GM12878 (cell line): Measurements from ENCODE around the gene SOX6. TPM values are rescaled to one million over a fixed set of nuclear protein-coding genes. Genes with fewer than 3 reads are reported as not detected.

Experiments used
- ATAC-seq: fragments of 200-7000 bp; cut with Tn5 transposase; 3 replicates; pipeline ENCODE4 v1.9.1; 2020; ENCODE audit warnings: mild to moderate bottlenecking, moderate library complexity
- BruUV-seq: library from RNA; stranded (reverse); fragments of 400-500 nt; replicated peaks from 2 replicates; lab custom pipeline; 2021; lab: Mats Ljungman, UMichigan
- CTCF ChIA-PET: fragments of 300-600 bp; sonication (Branson Sonifier 250); formaldehyde crosslinking; extraction: SDS; loops from one replicate; lab custom pipeline; 2021; ENCODE audit warnings: inconsistent platforms; lab: Yijun Ruan, JAX
- POLR2A ChIA-PET: fragments of 350-600 bp; formaldehyde crosslinking; extraction: SDS; loops from one replicate; lab custom pipeline; 2021; ENCODE audit warnings: inconsistent platforms; lab: Charles Lee
- RAD21 ChIA-PET: fragments of 300-600 bp; sonication (Branson Sonifier 250); formaldehyde crosslinking; loops from one replicate; lab custom pipeline; 2023; ENCODE audit warnings: antibody characterized with exemption; ENCODE audit not compliant: unreplicated experiment; lab: Charles Lee
- SMC1A ChIA-PET: fragments of 300-600 bp; sonication (Branson Sonifier 250); formaldehyde crosslinking; loops from one replicate; lab custom pipeline; 2023; ENCODE audit not compliant: unreplicated experiment, uncharacterized antibody; lab: Charles Lee
- DNase-seq: peaks from one replicate; pipeline ENCODE4 v3.0.0-alpha.2; 2011; ENCODE audit warnings: low read depth, low spot score
- FAIRE-seq: peaks from 3 replicates; lab custom pipeline; 2011; peaks lifted over from hg19 to GRCh38; lab: Jason Lieb, UNC
- H2AFZ ChIP-seq: 2 replicates; pipeline ENCODE4 v1.6.0; 2011; ENCODE audit warnings: low read depth, low read length, control low read depth; ENCODE audit not compliant: control insufficient read depth
- H3K27ac ChIP-seq: 2 replicates; pipeline ENCODE4 v1.5.1; 2011; ENCODE audit warnings: control low read depth; ENCODE audit not compliant: control insufficient read depth, insufficient read depth
- H3K27me3 ChIP-seq, 2 experiments: replicated peaks in 1 of 2; 2 replicates each; pipeline versions ENCODE4 v1.6.0 to v1.6.1; 2011; ENCODE audit warnings: low read length in 1 of 2; ENCODE audit not compliant: control insufficient read depth in 2 of 2, insufficient read depth in 2 of 2
- H3K36me3 ChIP-seq, 2 experiments: 2 replicates each; pipeline ENCODE4 v1.5.1; 2011; ENCODE audit warnings: low read length in 1 of 2; ENCODE audit not compliant: control insufficient read depth in 2 of 2, insufficient read depth in 2 of 2
- H3K4me1 ChIP-seq: 2 replicates; pipeline ENCODE4 v1.6.1; 2011; ENCODE audit warnings: mild to moderate bottlenecking, low read length, moderate library complexity, mixed read lengths; ENCODE audit not compliant: control insufficient read depth, insufficient read depth
- H3K4me2 ChIP-seq: 2 replicates; pipeline ENCODE4 v1.6.0; 2011; ENCODE audit warnings: control low read depth; ENCODE audit not compliant: control insufficient read depth, insufficient read depth
- H3K4me3 ChIP-seq: fragments of 200-600 bp; sonication (generic); 2 replicates; pipeline ENCODE4 v1.5.1; 2016
- H3K79me2 ChIP-seq: 2 replicates; pipeline ENCODE4 v1.6.0; 2011; ENCODE audit warnings: low read length; ENCODE audit not compliant: control insufficient read depth, insufficient read depth
- H3K9ac ChIP-seq: 2 replicates; pipeline ENCODE4 v1.8.0; 2011; ENCODE audit warnings: low read length, control low read depth, mixed read lengths; ENCODE audit not compliant: control insufficient read depth, insufficient read depth
- H3K9me3 ChIP-seq: replicated peaks from 3 replicates; pipeline ENCODE4 v1.5.1; 2011; ENCODE audit warnings: mild to moderate bottlenecking, low read length; ENCODE audit not compliant: control insufficient read depth, insufficient read depth
- H4K20me1 ChIP-seq: 2 replicates; pipeline ENCODE4 v1.6.0; 2011; ENCODE audit not compliant: control insufficient read depth, insufficient read depth
- ATF7 ChIP-seq: fragments of 450-650 bp; IDR thresholded peaks from 2 replicates; pipeline ENCODE4 v1.6.1; 2016; ENCODE audit warnings: low read depth, mild to moderate bottlenecking
- BHLHE40 ChIP-seq, 2 experiments: fragments of 450-650 bp in 1 of 2; IDR thresholded peaks; 2 replicates each; pipeline ENCODE4 v1.6.1; 2011 to 2017; ENCODE audit warnings: low read depth in 2 of 2, borderline replicate concordance in 1 of 2, improper control_type of control experiment in 1 of 2, low read length in 1 of 2, mild to moderate bottlenecking in 1 of 2
- CHD2 ChIP-seq: IDR thresholded peaks from 2 replicates; pipeline ENCODE4 v1.6.1; 2011; ENCODE audit warnings: low read depth, low read length, improper control_type of control experiment, borderline replicate concordance
- EGR1 ChIP-seq, 2 experiments: IDR thresholded peaks; 1 replicate in 1 of 2; 2 replicates in 1 of 2; pipeline ENCODE4 v1.6.1; 2011 to 2012; ENCODE audit warnings: low read depth in 2 of 2, low read length in 2 of 2, borderline replicate concordance in 1 of 2, mild to moderate bottlenecking in 1 of 2, moderate library complexity in 1 of 2
- EZH2 ChIP-seq: IDR thresholded peaks from 2 replicates; pipeline ENCODE4 v1.6.1; 2012; ENCODE audit warnings: low read depth, mild to moderate bottlenecking, control low read depth, inconsistent platforms, low read length, borderline replicate concordance; ENCODE audit not compliant: control insufficient read depth
- FOXK2 ChIP-seq: fragments of 450-650 bp; IDR thresholded peaks from 2 replicates; pipeline ENCODE4 v1.6.1; 2017; ENCODE audit warnings: mild to moderate bottlenecking, moderate library complexity
- JUND ChIP-seq: IDR thresholded peaks from 2 replicates; pipeline ENCODE4 v1.6.1; 2012; ENCODE audit warnings: low read depth, mild to moderate bottlenecking, low read length, improper control_type of control experiment, moderate library complexity
- KLF5 ChIP-seq: fragments of 450-650 bp; IDR thresholded peaks from 2 replicates; pipeline ENCODE4 v1.6.1; 2014; ENCODE audit warnings: mild to moderate bottlenecking; ENCODE audit not compliant: partially characterized antibody
- MTA3 ChIP-seq: IDR thresholded peaks from 2 replicates; pipeline ENCODE4 v1.6.1; 2012; ENCODE audit warnings: low read length, inconsistent platforms, borderline replicate concordance
- NBN ChIP-seq: fragments of 450-650 bp; IDR thresholded peaks from 2 replicates; pipeline ENCODE4 v1.6.1; 2016
- NFYA ChIP-seq: IDR thresholded peaks from 2 replicates; pipeline ENCODE4 v1.6.1; 2011; ENCODE audit warnings: low read depth, mild to moderate bottlenecking, low read length, improper control_type of control experiment, borderline replicate concordance
- NR2C2 ChIP-seq: IDR thresholded peaks from 2 replicates; pipeline ENCODE4 v1.6.1; 2011; ENCODE audit warnings: borderline replicate concordance, low read depth; ENCODE audit not compliant: control insufficient read depth, insufficient read length
- POLR2AphosphoS2 ChIP-seq: IDR thresholded peaks from 2 replicates; pipeline ENCODE4 v1.6.1; 2011; ENCODE audit warnings: low read depth, mild to moderate bottlenecking, low read length, improper control_type of control experiment, moderate library complexity
- POU2F2 ChIP-seq: IDR thresholded peaks from 3 replicates; pipeline ENCODE4 v1.6.1; 2011; ENCODE audit warnings: low read depth, mild to moderate bottlenecking, low read length, borderline replicate concordance
- SKIL ChIP-seq: fragments of 450-650 bp; IDR thresholded peaks from 2 replicates; pipeline ENCODE4 v1.6.1; 2017; ENCODE audit warnings: mild to moderate bottlenecking, low read depth, inconsistent platforms; ENCODE audit not compliant: poor library complexity, severe bottlenecking
- SMAD1 ChIP-seq: fragments of 450-650 bp; IDR thresholded peaks from 2 replicates; pipeline ENCODE4 v1.6.1; 2018; ENCODE audit warnings: mild to moderate bottlenecking, low read depth; ENCODE audit not compliant: partially characterized antibody
- STAT3 ChIP-seq: IDR thresholded peaks from 2 replicates; pipeline ENCODE4 v1.6.1; 2011; ENCODE audit warnings: low read depth, low read length, improper control_type of control experiment
- YY1 ChIP-seq: IDR thresholded peaks from 2 replicates; pipeline ENCODE4 v1.6.1; 2011; ENCODE audit warnings: low read depth, mild to moderate bottlenecking, low read length
- ZBTB11 ChIP-seq: fragments of 450-650 bp; formaldehyde crosslinking; IDR thresholded peaks from 2 replicates; pipeline ENCODE4 v1.5.0; 2022; ENCODE audit warnings: mild to moderate bottlenecking, missing genetic modification characterization
- ZNF207 ChIP-seq: fragments of 450-650 bp; IDR thresholded peaks from 2 replicates; pipeline ENCODE4 v1.6.1; 2014; ENCODE audit warnings: antibody characterized with exemption, mild to moderate bottlenecking, borderline replicate concordance
- WGBS: methylation state at CpG from one replicate; pipeline ENCODE4 v1.1.6; 2016; ENCODE audit warnings: low lambda C conversion rate; ENCODE audit not compliant: insufficient replicate concordance, insufficient coverage; ENCODE audit errors: missing lambda C conversion rate; 5-methylcytosine and 5-hydroxymethylcytosine counted together
- in situ Hi-C: fragments of 300-500 bp; cut with MboI; formaldehyde crosslinking; loops from 9 replicates; pipeline ENCODE4 v1.14.3; 2018; ENCODE audit warnings: mixed read lengths
- intact Hi-C: fragments of 100-400 bp; cut with micrococcal nuclease; formaldehyde crosslinking; loops from one replicate; pipeline ENCODE4 v1.14.2; 2022; ENCODE audit not compliant: unreplicated experiment
- polyA plus RNA-seq, 11 experiments: library from polyadenylated mRNA; depleted of rRNA in 4 of 11; unstranded in 6 of 11; stranded (reverse) in 5 of 11; fragments of >200 nt; fragmentation: Nextera tagmentation in 4 of 11; fragmentation: Illumina TruSeq in 1 of 11; extraction: Ambion mirVana in 4 of 11; extraction: Trizol in 1 of 11; gene quantifications; 1 replicate in 1 of 11; 2 replicates in 10 of 11; pipeline versions ENCODE4 v1.2.1 to v1.2.3, GENCODE V29; 2011 to 2016; ENCODE audit warnings: inconsistent platforms in 2 of 11, missing spikeins in 2 of 11, low read depth in 1 of 11
- total RNA-seq, 4 experiments: library from RNA; depleted of rRNA in 3 of 4; stranded (reverse); fragments of >200 nt in 3 of 4; fragmentation: Illumina TruSeq in 1 of 4; extraction: Trizol in 1 of 4; gene quantifications; 2 replicates each; pipeline versions ENCODE4 v1.2.1 to v1.2.3, GENCODE V29; 2013 to 2021

SOX6 gene
- total and polyA plus RNA-seq, 10 of the 15 experiments (the other 5 are each of a cell fraction or from before 2014, with no cell fraction given) = 0.03 to 0.71 (median 0.29) TPM; not detected in 4

DNA sequence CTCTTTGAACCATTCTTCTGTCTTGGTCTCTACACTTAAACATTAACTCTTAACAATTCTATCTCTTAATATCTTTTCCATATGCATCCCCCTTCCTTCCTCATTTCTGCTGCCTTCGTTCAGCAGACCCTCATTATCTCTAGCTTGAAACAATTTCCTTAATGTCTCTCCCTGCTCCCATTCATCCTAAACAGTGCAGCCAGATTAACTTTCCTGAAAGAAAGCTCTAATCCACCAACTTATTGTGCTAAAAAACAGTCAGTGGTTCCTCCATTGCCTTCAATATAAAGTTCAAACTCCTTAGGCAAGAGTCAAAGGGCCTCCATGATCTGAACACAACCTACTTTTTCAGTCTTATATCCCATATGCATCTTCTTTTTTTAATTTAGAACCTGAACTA lies 42.5 kb downstream of the SOX6 start:
- no peak overlapping the region for H2AFZ ChIP-seq
- H4K20me1 ChIP-seq = no peaks in the 10 kb centered on the region
- H3K4me3 ChIP-seq = no peak overlapping the region
- RAD21 ChIA-PET = no interaction called here
- no TSS peak for BruUV-seq
- no peaks in the 10 kb centered on the region for H3K9me3 ChIP-seq
- in situ Hi-C loops (no loop called here), intact Hi-C loops (no loop called here)
- H3K4me2 ChIP-seq = no peak overlapping the region
- H3K27ac ChIP-seq = no peak overlapping the region
- no peak overlapping the region for H3K9ac ChIP-seq
- POLR2A ChIA-PET = no interaction called here
- H3K36me3 ChIP-seq = no peaks in the 10 kb centered on the region
- CTCF ChIA-PET = interaction anchor here (0.9 kb wide), 1 partner anchor 23 kb away, joined by 3 read pairs; no protein-coding TSS in a partner anchor
- SMC1A ChIA-PET = no interaction called here
- H3K79me2 ChIP-seq = no peaks in the 10 kb centered on the region
- TF ChIP-seq NFYA = no peak
- TF ChIP-seq YY1 = no peak
- no peak for TF ChIP-seq SMAD1
- no peak for TF ChIP-seq NR2C2
- TF ChIP-seq KLF5 = no peak
- TF ChIP-seq NBN = no peak
- no peak for TF ChIP-seq FOXK2
- no peak for TF ChIP-seq STAT3
- no peak for TF ChIP-seq ZBTB11 (CRISPR knock-in tag)
- no peak for TF ChIP-seq JUND
- TF ChIP-seq CHD2 = no peak
- no peak for TF ChIP-seq EGR1 (IDR thresholded peaks at IDR 0.05; ENCODE audit: borderline replicate concordance in 1 of 2, low read depth in 2 of 2, low read length in 2 of 2)
- TF ChIP-seq EZH2 = no peak
- TF ChIP-seq MTA3 = no peak
- no peak for TF ChIP-seq POU2F2
- TF ChIP-seq BHLHE40 (IDR thresholded peaks at IDR 0.05; ENCODE audit: borderline replicate concordance in 1 of 2, low read depth in 2 of 2, low read length in 1 of 2) = no peak
- no peak for TF ChIP-seq ZNF207
- TF ChIP-seq POLR2AphosphoS2 = no peak
- no peak for TF ChIP-seq ATF7
- no peak for TF ChIP-seq SKIL
- WGBS = 0% methylated on average over 1 of the region's 1 CpG
- no peaks in the 10 kb centered on the region for H3K4me1 ChIP-seq
- DNase-seq = no peak
- no peaks in the 10 kb centered on the region for H3K27me3 ChIP-seq
- no peak for FAIRE-seq
- no peak for ATAC-seq
